OCI-LY7 (cell line): Measurements from ENCODE around the gene ZBTB33.

Experiments
- EZH2phosphoT487 ChIP-seq: fragments of 200-600 bp; sonication (generic); IDR thresholded peaks from 2 replicates; pipeline ENCODE4 v1.6.1; 2018; ENCODE audit warnings: low read depth, borderline replicate concordance, mild to moderate bottlenecking, mixed run types, antibody characterized with exemption, low read length, moderate library complexity, mixed read lengths
- TF ChIP-seq, protein P1 (sequence below): fragments of 200-600 bp; sonication (generic); conservative IDR thresholded peaks from 2 replicates; pipeline ENCODE4 v1.5.1; 2014; ENCODE audit warnings: mild to moderate bottlenecking, antibody characterized with exemption, low read length, moderate library complexity, mixed read lengths

DNA sequence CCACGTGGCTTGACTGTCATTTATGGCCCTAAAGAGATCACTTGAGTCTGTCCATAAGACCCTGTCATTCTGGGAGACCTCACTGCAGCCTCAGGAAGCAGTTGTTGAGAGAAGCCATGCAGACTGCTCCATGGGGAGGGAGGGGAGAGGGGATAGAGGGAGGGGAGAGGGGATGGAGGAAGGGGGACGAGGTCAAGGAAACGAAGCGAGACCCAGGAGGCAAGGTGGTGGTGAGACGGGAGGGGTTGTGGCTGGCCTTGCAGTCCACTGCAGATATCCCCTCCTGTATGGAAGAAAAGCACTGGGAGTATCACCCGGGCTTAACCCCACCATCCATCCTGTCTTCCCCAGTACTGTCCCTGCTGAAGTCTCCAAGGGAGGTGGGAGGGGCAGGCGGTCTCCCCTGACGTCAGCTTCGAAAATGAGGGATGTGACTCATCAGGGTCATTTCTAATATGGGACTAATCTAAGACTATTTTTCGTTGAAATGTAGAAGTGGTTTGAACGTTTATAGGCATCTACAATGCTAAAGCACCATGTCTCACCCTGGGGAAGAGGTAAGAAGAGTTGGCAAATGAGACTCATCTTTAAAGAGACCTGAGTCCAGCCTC, 55.0 kb downstream of the ZBTB33 start:
- TF ChIP-seq, protein P1, sequence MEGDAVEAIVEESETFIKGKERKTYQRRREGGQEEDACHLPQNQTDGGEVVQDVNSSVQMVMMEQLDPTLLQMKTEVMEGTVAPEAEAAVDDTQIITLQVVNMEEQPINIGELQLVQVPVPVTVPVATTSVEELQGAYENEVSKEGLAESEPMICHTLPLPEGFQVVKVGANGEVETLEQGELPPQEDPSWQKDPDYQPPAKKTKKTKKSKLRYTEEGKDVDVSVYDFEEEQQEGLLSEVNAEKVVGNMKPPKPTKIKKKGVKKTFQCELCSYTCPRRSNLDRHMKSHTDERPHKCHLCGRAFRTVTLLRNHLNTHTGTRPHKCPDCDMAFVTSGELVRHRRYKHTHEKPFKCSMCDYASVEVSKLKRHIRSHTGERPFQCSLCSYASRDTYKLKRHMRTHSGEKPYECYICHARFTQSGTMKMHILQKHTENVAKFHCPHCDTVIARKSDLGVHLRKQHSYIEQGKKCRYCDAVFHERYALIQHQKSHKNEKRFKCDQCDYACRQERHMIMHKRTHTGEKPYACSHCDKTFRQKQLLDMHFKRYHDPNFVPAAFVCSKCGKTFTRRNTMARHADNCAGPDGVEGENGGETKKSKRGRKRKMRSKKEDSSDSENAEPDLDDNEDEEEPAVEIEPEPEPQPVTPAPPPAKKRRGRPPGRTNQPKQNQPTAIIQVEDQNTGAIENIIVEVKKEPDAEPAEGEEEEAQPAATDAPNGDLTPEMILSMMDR, result no peak
- TF ChIP-seq EZH2phosphoT487, result no peak
